GM12892 (cell line): Measurements from ENCODE around the gene ANKRD10.
A peak's percentile ranks its signal among the peaks of the same experiment; 100 is the strongest.

Source experiments
- POLR2A ChIP-seq: IDR thresholded peaks from 2 replicates; pipeline ENCODE4 v1.6.1; 2011; ENCODE audit warnings: low read depth, low read length, control low read depth
- POLR2AphosphoS5 ChIP-seq: IDR thresholded peaks from 2 replicates; pipeline ENCODE4 v1.6.1; 2011; ENCODE audit warnings: low read depth, low read length, control low read depth
- TAF1 ChIP-seq: IDR thresholded peaks from 2 replicates; pipeline ENCODE4 v1.6.1; 2011; ENCODE audit warnings: low read depth, mild to moderate bottlenecking, control low read depth, low read length, borderline replicate concordance

DNA sequence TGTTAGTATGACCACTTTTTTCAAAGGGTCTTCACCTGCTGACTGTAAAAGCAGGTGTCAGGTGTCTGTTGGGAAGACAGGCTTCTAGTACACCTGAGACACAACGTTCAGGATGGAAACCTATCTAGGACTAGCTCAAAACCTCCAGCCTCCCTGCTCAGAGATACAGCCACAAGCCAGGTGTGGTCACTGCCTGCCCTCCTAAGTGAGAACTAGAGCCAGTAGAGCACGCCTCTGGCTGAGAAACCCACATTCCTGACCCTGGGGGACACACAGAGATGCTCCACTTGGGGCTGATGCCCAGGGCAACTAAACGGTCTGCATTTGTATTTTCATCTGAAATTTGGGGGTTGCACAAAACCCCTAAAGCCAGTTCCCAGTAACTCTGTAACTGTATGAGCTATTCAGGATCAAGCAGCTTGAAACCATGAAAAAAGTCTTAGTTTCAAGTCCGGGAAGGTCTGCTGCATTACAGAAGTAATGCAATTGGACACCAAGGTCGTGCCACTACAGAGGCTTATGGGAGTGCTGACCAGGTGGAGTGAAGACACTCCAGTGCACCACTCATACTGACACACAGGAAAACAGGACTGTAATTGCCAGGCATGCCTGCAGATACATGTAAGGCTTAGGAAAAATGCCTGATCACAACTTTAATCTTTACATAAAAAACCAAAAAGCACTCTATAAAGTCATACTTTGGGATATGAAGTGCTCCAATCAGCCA is 27.8 kb downstream of the ANKRD10 start:
- TF ChIP-seq POLR2A (peak; percentile 24; the same call in 1 of the 2 replicates), POLR2AphosphoS5 (peak; percentile 61; the same call in 1 of the 2 replicates), TAF1 (no peak)
